Colon (tissue), 2 donors: ENCODE results near the gene C14orf132.

Experiments
- FAIRE-seq: peaks from 2 replicates; lab custom pipeline; 2012; peaks lifted over from hg19 to GRCh38; lab: Jason Lieb, UNC
- donor health status: control.
- donor health status: control.

The C14orf132 gene

GRCh38 chr14:96121660-96122395, 82.7 kb downstream of the C14orf132 start:
- no peak for FAIRE-seq

GRCh38 chr14:96122496-96122895, 83.3 kb downstream of the C14orf132 start:
- FAIRE-seq: no peak

GRCh38 chr14:96125536-96125935, 86.4 kb downstream of the C14orf132 start:
- FAIRE-seq: no peak

- FAIRE-seq: no peak
Observed at GRCh38 chr14:96126339-96126782, 87.2 kb downstream of the C14orf132 start.

GRCh38 chr14:96126783-96127271, 87.7 kb downstream of the C14orf132 start:
- FAIRE-seq: no peak

- no peak for FAIRE-seq
Observed at GRCh38 chr14:96129128-96129736, 90.1 kb downstream of the C14orf132 start.

- FAIRE-seq: no peak
Observed at GRCh38 chr14:96130391-96130790, 91.2 kb downstream of the C14orf132 start.

GRCh38 chr14:96130854-96131253, 91.7 kb downstream of the C14orf132 start:
- FAIRE-seq: no peak

GRCh38 chr14:96131836-96132235, 92.7 kb downstream of the C14orf132 start:
- FAIRE-seq: no peak

GRCh38 chr14:96134508-96134907, 95.3 kb downstream of the C14orf132 start:
- FAIRE-seq: no peak

- FAIRE-seq: no peak
Observed at GRCh38 chr14:96135285-96135684, 96.1 kb downstream of the C14orf132 start.

- FAIRE-seq: no peak
Observed at GRCh38 chr14:96136371-96137005, 97.3 kb downstream of the C14orf132 start.

GRCh38 chr14:96138241-96138640, 99.1 kb downstream of the C14orf132 start:
- FAIRE-seq: no peak

GRCh38 chr14:96139169-96139568, 100.0 kb downstream of the C14orf132 start:
- FAIRE-seq: no peak

- FAIRE-seq: no peak
Observed at GRCh38 chr14:96139879-96140278, 100.7 kb downstream of the C14orf132 start.

GRCh38 chr14:96140952-96141351, 101.8 kb downstream of the C14orf132 start:
- FAIRE-seq: no peak
